ENCODE data around the gene ATP4B.

Gene ATP4B

DNA sequence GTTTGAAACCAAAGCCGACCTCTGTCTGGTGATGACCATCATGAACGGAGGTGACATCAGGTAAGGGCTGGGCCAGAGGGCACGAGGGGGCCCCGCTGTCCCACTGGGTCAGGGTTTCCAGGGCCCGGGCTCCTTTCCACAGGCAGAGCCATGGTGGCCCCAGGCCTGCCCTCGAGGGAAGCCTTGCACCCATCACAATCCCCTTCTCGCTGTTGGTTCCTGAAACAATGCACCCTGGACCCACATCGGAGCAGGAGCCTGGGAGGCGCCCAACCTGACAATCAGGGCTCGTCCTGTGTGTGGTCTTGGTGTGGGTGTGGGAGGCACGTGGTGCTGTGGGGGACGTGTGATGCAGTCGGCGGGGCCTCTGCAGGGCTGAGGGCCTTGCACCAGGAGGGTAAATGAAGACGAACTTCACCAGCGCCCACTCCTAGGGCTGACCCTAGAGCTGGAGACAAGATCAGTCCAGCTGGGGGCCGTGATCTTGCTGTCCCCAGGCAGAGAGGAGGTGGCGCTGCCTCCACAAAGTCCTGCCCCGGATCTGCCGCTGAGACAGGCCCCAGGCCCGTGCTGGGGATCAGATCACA, 11.8 kb upstream of the ATP4B start:
- H3K4me2 ChIP-seq (ENCODE audit: low read length), result no peak overlapping the region
- H3K4me1 ChIP-seq, result no peaks in the 10 kb centered on the region
- H3K27ac ChIP-seq, result no peak overlapping the region

DNA sequence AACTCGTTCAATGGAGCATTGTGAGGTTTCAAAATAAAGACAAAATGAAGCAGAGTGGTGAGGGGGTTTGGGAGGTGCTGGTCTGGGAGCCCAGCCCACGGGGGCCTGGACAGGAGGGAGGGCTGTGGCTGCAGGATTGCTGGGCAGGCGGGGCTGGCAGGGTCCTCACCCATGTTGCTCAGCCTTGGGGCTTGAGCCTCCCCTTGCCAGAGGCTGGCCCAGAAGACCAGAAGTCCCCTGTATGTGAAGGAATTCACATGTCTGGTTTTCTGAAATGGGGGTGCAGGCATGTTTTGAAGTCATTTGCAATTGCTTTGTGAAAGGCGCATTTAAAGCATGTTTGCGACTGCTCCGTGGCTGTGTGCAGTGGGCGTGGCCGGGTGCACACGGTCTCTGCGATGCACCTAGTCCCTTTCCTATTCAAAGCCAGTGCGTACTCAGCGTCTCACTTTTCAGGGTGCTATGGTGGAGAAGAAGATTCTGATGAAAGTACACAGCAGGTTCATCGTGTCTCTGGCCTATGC, 11.3 kb upstream of the ATP4B start:
- Histone ChIP-seq H3K4me3 (ENCODE audit: low read depth, low read length) (no peak overlapping the region), H3K9me3 (ENCODE audit: control insufficient read depth, low read length) (no peaks in the 10 kb centered on the region), H3K27ac (no peak overlapping the region), H3K4me1 (no peaks in the 10 kb centered on the region), H3K79me2 (no peaks in the 10 kb centered on the region), H3K9ac (no peak overlapping the region), H3K4me2 (ENCODE audit: low read length) (no peak overlapping the region), H3K27me3 (ENCODE audit: control insufficient read depth, insufficient read depth, low read length) (no peaks in the 10 kb centered on the region), H3K36me3 (ENCODE audit: control insufficient read depth, insufficient read depth, low read length) (no peaks in the 10 kb centered on the region), H2AFZ (no peak overlapping the region)
- TF ChIP-seq CTCF (IDR thresholded peaks at IDR 0.05), result no peak

More for the DNA sequence above, 11.8 kb upstream of the ATP4B start:
- TF ChIP-seq CTCF (IDR thresholded peaks at IDR 0.05), result no peak
- no peak overlapping the region for H3K4me3 ChIP-seq (ENCODE audit: low read depth, low read length)
- H3K79me2 ChIP-seq, result no peaks in the 10 kb centered on the region
- H3K9me3 ChIP-seq (ENCODE audit: control insufficient read depth, low read length), result no peaks in the 10 kb centered on the region
- H2AFZ ChIP-seq, result no peak overlapping the region
- H3K36me3 ChIP-seq (ENCODE audit: control insufficient read depth, insufficient read depth, low read length), result no peaks in the 10 kb centered on the region
- H3K27me3 ChIP-seq (ENCODE audit: control insufficient read depth, insufficient read depth, low read length), result no peaks in the 10 kb centered on the region
- H3K9ac ChIP-seq, result no peak overlapping the region

DNA sequence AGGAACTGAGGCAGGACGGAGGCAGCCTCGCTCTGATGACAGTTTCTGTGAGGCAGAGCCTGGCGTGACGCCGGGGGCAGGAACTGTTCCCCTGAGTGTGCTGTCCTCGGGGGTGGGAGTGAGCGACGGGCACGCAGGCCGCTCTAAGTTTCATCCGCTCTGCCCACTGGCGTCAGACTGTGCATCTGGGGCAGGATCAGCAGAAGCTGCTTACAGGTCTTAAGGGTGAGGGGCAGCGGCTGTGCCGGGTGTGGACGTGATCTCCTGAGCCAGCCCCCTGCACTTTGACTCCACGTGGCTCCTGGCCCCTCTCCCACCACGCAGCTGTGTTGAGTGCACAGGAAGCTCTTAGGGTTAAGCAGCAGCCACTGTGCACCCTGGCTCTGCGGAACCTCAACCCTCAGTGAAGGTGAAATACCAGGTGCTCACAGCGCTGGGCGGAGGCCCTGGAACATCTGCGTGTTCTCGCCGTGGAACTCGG, 10.5 kb upstream of the ATP4B start:
- H3K4me2 ChIP-seq (ENCODE audit: low read length), result no peak overlapping the region
- H3K9me3 ChIP-seq (ENCODE audit: control insufficient read depth, low read length), result no peaks in the 10 kb centered on the region
- TF ChIP-seq CTCF (IDR thresholded peaks at IDR 0.05), result no peak
- H3K4me1 ChIP-seq, result no peaks in the 10 kb centered on the region
- no peak overlapping the region for H3K27ac ChIP-seq
- H3K79me2 ChIP-seq, result no peaks in the 10 kb centered on the region
- no peaks in the 10 kb centered on the region for H3K27me3 ChIP-seq (ENCODE audit: control insufficient read depth, insufficient read depth, low read length)
- H2AFZ ChIP-seq, result no peak overlapping the region
- no peak overlapping the region for H3K9ac ChIP-seq
- no peaks in the 10 kb centered on the region for H3K36me3 ChIP-seq (ENCODE audit: control insufficient read depth, insufficient read depth, low read length)
- no peak overlapping the region for H3K4me3 ChIP-seq (ENCODE audit: low read depth, low read length)

DNA sequence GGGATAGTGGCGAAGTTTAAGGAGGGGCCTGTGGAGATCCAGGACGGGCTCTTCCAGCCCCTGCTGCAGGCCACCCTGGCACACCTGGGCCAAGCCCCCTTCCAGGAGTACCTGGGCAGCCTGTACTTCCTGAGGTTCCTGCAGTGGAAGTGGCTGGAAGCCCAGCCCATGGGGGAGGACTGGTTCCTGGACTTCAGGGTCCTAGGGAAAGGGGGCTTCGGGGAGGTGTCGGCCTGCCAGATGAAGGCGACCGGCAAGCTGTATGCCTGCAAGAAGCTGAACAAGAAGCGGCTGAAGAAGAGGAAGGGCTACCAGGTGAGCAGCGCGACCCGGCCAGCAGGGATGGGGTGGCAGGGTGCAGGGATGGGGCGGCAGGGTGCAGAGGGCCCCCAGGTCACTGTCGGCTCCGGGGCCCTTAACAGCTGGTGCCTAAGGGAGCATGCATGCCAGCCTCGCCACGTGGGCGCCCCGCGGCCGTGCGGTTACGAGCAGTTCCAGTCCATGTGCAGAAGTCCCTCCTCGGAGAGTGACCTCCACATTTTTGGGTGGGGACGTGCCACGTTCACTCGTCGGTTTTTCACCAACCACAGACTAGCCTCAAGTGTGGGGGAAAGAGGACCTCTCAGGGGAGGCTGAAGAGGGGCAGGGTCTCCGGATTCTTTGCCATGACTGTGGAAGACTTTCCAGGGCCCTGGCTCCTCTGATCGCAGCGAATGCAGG, 9.9 kb upstream of the ATP4B start:
- H3K36me3 ChIP-seq (ENCODE audit: control insufficient read depth, insufficient read depth, low read length), result no peaks in the 10 kb centered on the region

More for the DNA sequence above, 9.9 kb upstream of the ATP4B start:
- H3K27me3 ChIP-seq (ENCODE audit: control insufficient read depth, insufficient read depth, low read length), result no peaks in the 10 kb centered on the region
- no peak overlapping the region for H3K4me2 ChIP-seq (ENCODE audit: low read length)
- no peak overlapping the region for H3K4me3 ChIP-seq (ENCODE audit: low read depth, low read length)
- H3K79me2 ChIP-seq, result no peaks in the 10 kb centered on the region
- H3K27ac ChIP-seq, result no peak overlapping the region
- H2AFZ ChIP-seq, result no peak overlapping the region
- H3K4me1 ChIP-seq, result no peaks in the 10 kb centered on the region
- no peaks in the 10 kb centered on the region for H3K9me3 ChIP-seq (ENCODE audit: control insufficient read depth, low read length)
- no peak overlapping the region for H3K9ac ChIP-seq
- no peak for TF ChIP-seq CTCF (IDR thresholded peaks at IDR 0.05)

Measured in parathyroid adenoma (tissue), 2 donors.